ENCODE results near the gene PPP1R14B. TPM values are rescaled to one million over a fixed set of nuclear protein-coding genes. Genes with fewer than 3 reads are reported as not detected.

PPP1R14B gene
- total RNA-seq, 1 donor from 2014 or later, result 316 TPM

GRCh38 chr11:64281957-64282770, 35.4 kb upstream of the PPP1R14B start:
- no peak for DNase-seq (ENCODE audit: extremely low read depth, low read depth, low spot score)

GRCh38 chr11:64278576-64279190, 31.9 kb upstream of the PPP1R14B start:
- no peak for DNase-seq (ENCODE audit: extremely low read depth, low read depth, low spot score)

GRCh38 chr11:64276653-64277431, 30.1 kb upstream of the PPP1R14B start:
- no peak for DNase-seq (ENCODE audit: extremely low read depth, low read depth, low spot score)

GRCh38 chr11:64275841-64276240, 29.1 kb upstream of the PPP1R14B start:
- DNase-seq (ENCODE audit: extremely low read depth, low read depth, low spot score), result no peak

- no peak for DNase-seq (ENCODE audit: extremely low read depth, low read depth, low spot score)
Measured at GRCh38 chr11:64275031-64275800, 28.5 kb upstream of the PPP1R14B start.

GRCh38 chr11:64269540-64270220, 22.9 kb upstream of the PPP1R14B start:
- DNase-seq (ENCODE audit: extremely low read depth, low read depth, low spot score), result peak; percentile 95

- no peak for DNase-seq (ENCODE audit: extremely low read depth, low read depth, low spot score)
Measured at GRCh38 chr11:64268893-64269539, 22.3 kb upstream of the PPP1R14B start.

- DNase-seq (ENCODE audit: extremely low read depth, low read depth, low spot score), result no peak
Measured at GRCh38 chr11:64268025-64268892, 21.5 kb upstream of the PPP1R14B start.

- no peak for DNase-seq (ENCODE audit: extremely low read depth, low read depth, low spot score)
Measured at GRCh38 chr11:64267207-64267945, 20.6 kb upstream of the PPP1R14B start.

GRCh38 chr11:64266339-64266738, 19.6 kb upstream of the PPP1R14B start:
- DNase-seq (ENCODE audit: extremely low read depth, low read depth, low spot score), result no peak

- no peak for DNase-seq (ENCODE audit: extremely low read depth, low read depth, low spot score)
Measured at GRCh38 chr11:64265176-64266160, 18.7 kb upstream of the PPP1R14B start.

- DNase-seq (ENCODE audit: extremely low read depth, low read depth, low spot score), result no peak
Measured at GRCh38 chr11:64264371-64264852, 17.7 kb upstream of the PPP1R14B start.

GRCh38 chr11:64263947-64264317, 17.2 kb upstream of the PPP1R14B start:
- no peak for DNase-seq (ENCODE audit: extremely low read depth, low read depth, low spot score)

GRCh38 chr11:64263021-64263946, 16.5 kb upstream of the PPP1R14B start:
- no peak for DNase-seq (ENCODE audit: extremely low read depth, low read depth, low spot score)

GRCh38 chr11:64262271-64263002, 15.7 kb upstream of the PPP1R14B start:
- no peak for DNase-seq (ENCODE audit: extremely low read depth, low read depth, low spot score)
